Panc1 (cell line): ENCODE results near the gene HPN. TPM values are rescaled to one million over a fixed set of nuclear protein-coding genes. Genes with fewer than 3 reads are reported as not detected.
"Not testable (repeated sequence)": the region's sequence is repeated elsewhere in the genome, so short reads cannot be mapped to it uniquely, and the experiment has no call there.

Source experiments
- ATAC-seq: fragments of 200-7000 bp; cut with Tn5 transposase; 2 replicates; pipeline ENCODE4 v1.9.1; 2020; ENCODE audit warnings: mild to moderate bottlenecking, moderate library complexity
- BruUV-seq: library from RNA; stranded (reverse); fragments of 400-500 nt; replicated peaks from 2 replicates; lab custom pipeline; 2021; lab: Mats Ljungman, UMichigan
- CTCF ChIA-PET: fragments of 300-600 bp; sonication (Branson Sonifier 250); formaldehyde crosslinking; loops from one replicate; lab custom pipeline; 2022; ENCODE audit warnings: antibody characterized with exemption; lab: Charles Lee
- POLR2A ChIA-PET: fragments of 300-600 bp; sonication (Branson Sonifier 250); formaldehyde crosslinking; loops from one replicate; lab custom pipeline; 2022; ENCODE audit warnings: antibody characterized with exemption; lab: Charles Lee
- DNase-seq: peaks from one replicate; pipeline ENCODE4 v3.0.0-alpha.2; 2010; ENCODE audit warnings: low read depth, low spot score
- H3K27ac ChIP-seq: 2 replicates; pipeline ENCODE4 v1.5.1; 2011; ENCODE audit warnings: mild to moderate bottlenecking, low read length, inconsistent platforms
- H3K27me3 ChIP-seq: fragments of 200-500 bp; sonication (Bioruptor generic); 2 replicates; pipeline ENCODE4 v1.6.0; 2014; ENCODE audit warnings: low read length, inconsistent platforms; ENCODE audit not compliant: control insufficient read depth, insufficient read depth
- H3K36me3 ChIP-seq: fragments of 200-500 bp; sonication (Bioruptor generic); 2 replicates; pipeline ENCODE4 v1.5.1; 2014; ENCODE audit warnings: inconsistent platforms, mild to moderate bottlenecking, low read length, moderate library complexity; ENCODE audit not compliant: control insufficient read depth, insufficient read depth
- H3K4me1 ChIP-seq: 2 replicates; pipeline ENCODE4 v1.5.1; 2011; ENCODE audit warnings: inconsistent platforms, mild to moderate bottlenecking, low read length, moderate library complexity; ENCODE audit not compliant: control insufficient read depth, insufficient read depth
- H3K4me3 ChIP-seq, 2 experiments: 2 replicates each; pipeline ENCODE4 v1.5.1; 2011 to 2012; ENCODE audit warnings: low read depth in 2 of 2, low read length in 2 of 2, mild to moderate bottlenecking in 2 of 2, inconsistent platforms in 1 of 2, moderate library complexity in 1 of 2
- H3K9me3 ChIP-seq: fragments of 200-500 bp; sonication (Bioruptor generic); 2 replicates; pipeline ENCODE4 v1.5.1; 2014; ENCODE audit warnings: low read depth, mild to moderate bottlenecking, inconsistent platforms, low read length, moderate library complexity; ENCODE audit not compliant: control insufficient read depth, insufficient read depth
- POLR2AphosphoS5 ChIP-seq: IDR thresholded peaks from 2 replicates; pipeline ENCODE4 v1.6.1; 2012; ENCODE audit warnings: mild to moderate bottlenecking, low read depth, low read length, moderate library complexity
- SIN3A ChIP-seq: IDR thresholded peaks from 2 replicates; pipeline ENCODE4 v1.6.1; 2012; ENCODE audit warnings: low read depth, mild to moderate bottlenecking, low read length, moderate library complexity, borderline replicate concordance; ENCODE audit not compliant: insufficient read depth
- TCF7L2 ChIP-seq: IDR thresholded peaks from 2 replicates; pipeline ENCODE4 v1.6.1; 2011; ENCODE audit warnings: mild to moderate bottlenecking, low read depth, low read length, inconsistent platforms
- in situ Hi-C: cut with HindIII; loops from 2 replicates; pipeline ENCODE4 v1.10.0; 2016; ENCODE audit warnings: low sequenced_read_pairs, low pct_unique_long_range_greater_than_20kb
- intact Hi-C: fragments of 100-400 bp; cut with micrococcal nuclease; formaldehyde crosslinking; loops from one replicate; pipeline ENCODE4 v1.10.0; 2022; ENCODE audit not compliant: unreplicated experiment
- total RNA-seq: library from RNA; stranded (reverse); gene quantifications from one replicate; pipeline ENCODE4 v1.2.1, GENCODE V29; 2021; ENCODE audit not compliant: unreplicated experiment
- TF ChIP-seq, protein P1 (sequence below), 2 experiments: IDR thresholded peaks; 2 replicates each; pipeline ENCODE4 v1.6.1; 2011 to 2012; ENCODE audit warnings: low read depth in 2 of 2, control low read depth in 1 of 2, low read length in 1 of 2, mild to moderate bottlenecking in 1 of 2, moderate library complexity in 1 of 2; ENCODE audit not compliant: insufficient read depth in 1 of 2
- TF ChIP-seq, protein P2 (sequence below): fragments of 450-650 bp; IDR thresholded peaks from 2 replicates; pipeline ENCODE4 v1.5.1; 2017; ENCODE audit warnings: mild to moderate bottlenecking

Gene HPN
- total RNA-seq, 1 experiment from 2014 or later = 0.08 TPM

DNA sequence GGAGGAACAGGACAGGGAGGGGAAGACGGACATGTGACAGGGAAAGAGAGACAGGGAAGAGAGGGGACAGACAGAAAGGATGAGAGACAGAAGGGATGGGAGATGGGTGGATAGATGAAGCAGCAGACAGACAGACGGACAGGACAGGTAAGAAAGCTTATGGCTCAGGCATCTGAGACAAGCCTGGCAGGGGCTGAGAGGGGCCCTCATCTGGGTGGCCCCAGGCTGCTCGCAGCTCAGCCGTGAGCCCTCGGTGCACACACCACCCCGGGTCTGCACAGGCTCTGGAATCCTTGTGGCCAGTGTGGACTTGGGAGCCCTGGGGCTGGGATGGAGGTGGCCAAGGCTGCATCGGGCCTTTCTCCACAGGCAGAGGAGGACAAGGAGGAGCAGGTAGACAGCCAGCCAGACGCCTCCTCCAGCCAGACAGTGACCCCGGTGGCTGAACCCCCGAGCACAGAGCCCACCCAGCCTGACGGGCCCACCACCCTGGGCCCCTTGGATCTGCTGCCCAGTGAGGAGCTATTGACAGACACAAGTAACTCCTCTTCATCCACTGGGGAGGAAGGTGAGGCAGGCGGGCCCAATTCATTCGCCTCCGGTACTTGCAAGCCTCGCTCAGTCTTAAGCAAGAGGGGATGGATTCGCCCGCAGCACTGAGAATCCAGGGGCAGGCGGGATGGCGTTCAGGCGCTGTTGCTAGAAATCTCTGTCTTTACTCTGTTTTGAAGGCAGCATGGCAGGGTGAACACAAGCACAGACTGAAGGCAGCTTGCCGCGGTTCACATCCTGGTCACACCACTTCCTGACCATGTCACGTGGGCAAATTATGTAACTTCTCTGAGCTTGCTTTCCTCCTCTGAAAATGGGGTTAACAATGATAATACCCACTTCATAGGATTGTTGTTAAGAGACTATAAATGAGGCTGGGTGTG is 27.4 kb upstream of the HPN start:
- CTCF ChIA-PET = no interaction called here
- intact Hi-C loops = loop anchor here (5.0 kb wide), 1 partner anchor 42 kb away; no protein-coding TSS in a partner anchor
- H3K27me3 ChIP-seq = no peaks in the 10 kb centered on the region
- POLR2A ChIA-PET = no interaction called here
- BruUV-seq = no TSS peak
- H3K27ac ChIP-seq = no peak overlapping the region
- in situ Hi-C loops = no loop called here
- no peaks in the 10 kb centered on the region for H3K4me1 ChIP-seq
- DNase-seq (no peak), ATAC-seq (no peak)
- TF ChIP-seq, protein P1, sequence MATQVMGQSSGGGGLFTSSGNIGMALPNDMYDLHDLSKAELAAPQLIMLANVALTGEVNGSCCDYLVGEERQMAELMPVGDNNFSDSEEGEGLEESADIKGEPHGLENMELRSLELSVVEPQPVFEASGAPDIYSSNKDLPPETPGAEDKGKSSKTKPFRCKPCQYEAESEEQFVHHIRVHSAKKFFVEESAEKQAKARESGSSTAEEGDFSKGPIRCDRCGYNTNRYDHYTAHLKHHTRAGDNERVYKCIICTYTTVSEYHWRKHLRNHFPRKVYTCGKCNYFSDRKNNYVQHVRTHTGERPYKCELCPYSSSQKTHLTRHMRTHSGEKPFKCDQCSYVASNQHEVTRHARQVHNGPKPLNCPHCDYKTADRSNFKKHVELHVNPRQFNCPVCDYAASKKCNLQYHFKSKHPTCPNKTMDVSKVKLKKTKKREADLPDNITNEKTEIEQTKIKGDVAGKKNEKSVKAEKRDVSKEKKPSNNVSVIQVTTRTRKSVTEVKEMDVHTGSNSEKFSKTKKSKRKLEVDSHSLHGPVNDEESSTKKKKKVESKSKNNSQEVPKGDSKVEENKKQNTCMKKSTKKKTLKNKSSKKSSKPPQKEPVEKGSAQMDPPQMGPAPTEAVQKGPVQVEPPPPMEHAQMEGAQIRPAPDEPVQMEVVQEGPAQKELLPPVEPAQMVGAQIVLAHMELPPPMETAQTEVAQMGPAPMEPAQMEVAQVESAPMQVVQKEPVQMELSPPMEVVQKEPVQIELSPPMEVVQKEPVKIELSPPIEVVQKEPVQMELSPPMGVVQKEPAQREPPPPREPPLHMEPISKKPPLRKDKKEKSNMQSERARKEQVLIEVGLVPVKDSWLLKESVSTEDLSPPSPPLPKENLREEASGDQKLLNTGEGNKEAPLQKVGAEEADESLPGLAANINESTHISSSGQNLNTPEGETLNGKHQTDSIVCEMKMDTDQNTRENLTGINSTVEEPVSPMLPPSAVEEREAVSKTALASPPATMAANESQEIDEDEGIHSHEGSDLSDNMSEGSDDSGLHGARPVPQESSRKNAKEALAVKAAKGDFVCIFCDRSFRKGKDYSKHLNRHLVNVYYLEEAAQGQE (IDR thresholded peaks at IDR 0.05; ENCODE audit: insufficient read depth in 1 of 2, low read depth in 2 of 2, low read length in 1 of 2) = no peak
- H3K4me3 ChIP-seq = no peak overlapping the region
- H3K36me3 ChIP-seq = no peaks in the 10 kb centered on the region
- H3K9me3 ChIP-seq = no peaks in the 10 kb centered on the region

DNA sequence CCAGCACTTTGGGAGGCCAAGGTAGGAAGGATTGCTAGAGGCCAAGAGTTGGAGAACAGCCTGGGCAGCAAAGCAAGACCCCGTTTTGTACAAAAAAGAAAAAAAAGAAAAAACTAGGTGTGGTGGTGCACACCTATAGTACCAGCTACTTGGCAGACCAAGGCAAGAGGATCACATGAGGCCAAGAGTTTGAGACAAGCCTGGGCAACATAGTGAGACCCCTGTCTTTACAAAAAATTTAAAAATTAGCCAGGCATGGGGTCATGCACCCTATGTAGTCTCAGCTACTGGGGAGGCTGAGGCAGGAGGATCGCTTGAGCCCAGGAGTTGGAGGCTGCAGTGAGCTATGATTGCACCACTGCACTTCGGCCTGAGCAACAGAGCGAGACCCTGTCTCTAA is 26.7 kb upstream of the HPN start:
- H3K4me3 ChIP-seq, in situ Hi-C loops, BruUV-seq, CTCF ChIA-PET, H3K27ac ChIP-seq, DNase-seq, H3K36me3 ChIP-seq, H3K27me3 ChIP-seq, ATAC-seq, H3K9me3 ChIP-seq, H3K4me1 ChIP-seq, POLR2A ChIA-PET: not testable (repeated sequence)
- intact Hi-C loops = loop anchor here (5.0 kb wide), 1 partner anchor 42 kb away; no protein-coding TSS in a partner anchor

DNA sequence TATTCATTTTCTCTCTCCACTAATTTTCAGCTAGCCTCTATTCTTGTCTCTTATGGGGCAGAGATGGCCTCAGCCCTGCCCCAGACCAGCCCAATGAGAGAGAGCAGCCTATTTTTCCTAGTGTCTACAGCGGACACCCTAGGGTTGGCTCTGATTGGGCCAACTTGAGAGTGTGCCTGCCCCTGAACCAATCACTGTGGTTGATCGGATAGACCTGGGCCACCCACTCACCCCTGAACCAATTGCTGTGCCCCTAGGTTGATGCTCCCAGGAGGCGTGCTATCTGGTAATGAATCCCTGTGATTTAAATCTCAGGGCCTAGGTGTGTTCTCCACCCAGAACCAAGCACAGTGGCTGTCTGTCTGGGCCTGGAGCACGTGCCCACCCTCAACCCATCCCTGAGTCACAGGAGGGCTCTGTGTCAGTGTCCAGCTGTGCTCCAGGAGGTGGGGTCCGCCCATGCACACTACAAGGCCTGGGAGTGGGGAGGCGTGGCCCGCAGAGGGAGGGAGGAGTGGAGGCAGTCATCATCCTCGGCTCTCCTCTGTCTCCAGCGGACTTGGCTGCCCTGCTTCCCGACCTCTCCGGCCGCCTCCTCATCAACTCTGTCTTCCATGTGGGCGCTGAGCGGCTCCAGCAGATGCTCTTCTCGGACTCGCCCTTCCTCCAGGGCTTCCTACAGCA is 26.1 kb upstream of the HPN start:
- no peaks in the 10 kb centered on the region for H3K27me3 ChIP-seq
- no TSS peak for BruUV-seq
- no peaks in the 10 kb centered on the region for H3K9me3 ChIP-seq
- no peak for TF ChIP-seq POLR2AphosphoS5
- no peak for TF ChIP-seq SIN3A
- TF ChIP-seq, protein P1 (IDR thresholded peaks at IDR 0.05; ENCODE audit: insufficient read depth in 1 of 2, low read depth in 2 of 2, low read length in 1 of 2) = no peak
- no peak for TF ChIP-seq TCF7L2
- TF ChIP-seq, protein P2, sequence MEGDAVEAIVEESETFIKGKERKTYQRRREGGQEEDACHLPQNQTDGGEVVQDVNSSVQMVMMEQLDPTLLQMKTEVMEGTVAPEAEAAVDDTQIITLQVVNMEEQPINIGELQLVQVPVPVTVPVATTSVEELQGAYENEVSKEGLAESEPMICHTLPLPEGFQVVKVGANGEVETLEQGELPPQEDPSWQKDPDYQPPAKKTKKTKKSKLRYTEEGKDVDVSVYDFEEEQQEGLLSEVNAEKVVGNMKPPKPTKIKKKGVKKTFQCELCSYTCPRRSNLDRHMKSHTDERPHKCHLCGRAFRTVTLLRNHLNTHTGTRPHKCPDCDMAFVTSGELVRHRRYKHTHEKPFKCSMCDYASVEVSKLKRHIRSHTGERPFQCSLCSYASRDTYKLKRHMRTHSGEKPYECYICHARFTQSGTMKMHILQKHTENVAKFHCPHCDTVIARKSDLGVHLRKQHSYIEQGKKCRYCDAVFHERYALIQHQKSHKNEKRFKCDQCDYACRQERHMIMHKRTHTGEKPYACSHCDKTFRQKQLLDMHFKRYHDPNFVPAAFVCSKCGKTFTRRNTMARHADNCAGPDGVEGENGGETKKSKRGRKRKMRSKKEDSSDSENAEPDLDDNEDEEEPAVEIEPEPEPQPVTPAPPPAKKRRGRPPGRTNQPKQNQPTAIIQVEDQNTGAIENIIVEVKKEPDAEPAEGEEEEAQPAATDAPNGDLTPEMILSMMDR = no peak
- no peaks in the 10 kb centered on the region for H3K36me3 ChIP-seq
- H3K4me1 ChIP-seq = no peaks in the 10 kb centered on the region
- DNase-seq (no peak), ATAC-seq (0 out of 2 replicates have a peak, but pooled peaks have one; percentile 5)
- intact Hi-C loops (no loop called here), in situ Hi-C loops (no loop called here)
- H3K4me3 ChIP-seq = no peak overlapping the region
- CTCF ChIA-PET = no interaction called here
- H3K27ac ChIP-seq = no peak overlapping the region
- POLR2A ChIA-PET = no interaction called here
